ENCODE results near the gene LRRC2. TPM values are rescaled to one million over a fixed set of nuclear protein-coding genes. Genes with fewer than 3 reads are reported as not detected.

Gene LRRC2
- total RNA-seq, 6 experiments from 2014 or later = 0.19 to 0.56 (median 0.37) TPM

GRCh38 chr3:46466871-46467403 is 99.2 kb downstream of the LRRC2 start:
- Mint-ChIP-seq H3K27me3 (ENCODE audit: insufficient read depth) (peaks cover 53% of the 10 kb centered on the region), H3K36me3 (ENCODE audit: low read depth) (no peaks in the 10 kb centered on the region), H3K9me3 (no peaks in the 10 kb centered on the region; the same call in 1 of the 2 replicates), H3K4me3 (no peak overlapping the region), H3K4me1 (ENCODE audit: low read depth) (peaks cover 15% of the 10 kb centered on the region), H3K27ac (no peak overlapping the region)
- no peak for DNase-seq
- no peak for TF ChIP-seq CTCF (IDR thresholded peaks at IDR 0.05)

DNA sequence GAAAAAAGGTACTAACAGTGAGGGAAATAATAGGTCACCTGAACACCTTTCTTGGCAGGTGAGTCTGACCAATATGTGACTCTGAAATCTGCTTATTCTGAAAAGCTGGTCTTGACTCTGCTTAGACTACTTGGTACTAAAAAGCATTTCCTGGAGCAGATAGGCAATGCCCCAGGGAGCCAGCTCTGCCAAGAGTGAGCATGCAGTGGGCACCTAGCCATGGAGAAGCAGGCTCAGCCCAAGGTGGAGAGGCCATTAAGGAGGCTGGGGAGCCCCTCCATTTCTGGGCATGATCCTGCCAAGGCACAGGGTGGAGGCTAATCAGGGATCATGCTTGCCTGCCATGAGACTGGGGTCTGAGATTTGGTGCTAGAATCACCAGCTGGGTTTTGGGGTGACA is 99.8 kb downstream of the LRRC2 start:
- Mint-ChIP-seq H3K27ac (no peak overlapping the region), H3K27me3 (ENCODE audit: insufficient read depth) (peaks cover 53% of the 10 kb centered on the region), H3K9me3 (no peaks in the 10 kb centered on the region; the same call in 1 of the 2 replicates), H3K4me3 (no peak overlapping the region), H3K36me3 (ENCODE audit: low read depth) (no peaks in the 10 kb centered on the region), H3K4me1 (ENCODE audit: low read depth) (peaks cover 18% of the 10 kb centered on the region)
- no peak for TF ChIP-seq CTCF (IDR thresholded peaks at IDR 0.05)
- DNase-seq = no peak

Other genes starting within 250 kb of the LRRC2 start
- not detected for gene CCR2, start 212.2 kb downstream of the LRRC2 start, total RNA-seq (2021; fragmentation: NEBNext Ultra II Directional; extraction: Animal tissue kit (Norgen Biotek cat#: 25700))
- gene CCR5, start 195.4 kb downstream of the LRRC2 start, total RNA-seq (2021; fragmentation: NEBNext Ultra II Directional; extraction: Animal tissue kit (Norgen Biotek cat#: 25700)) = not detected
- gene CCRL2, start 159.0 kb downstream of the LRRC2 start, total RNA-seq (2021; fragmentation: NEBNext Ultra II Directional; extraction: Animal tissue kit (Norgen Biotek cat#: 25700)) = under 1 TPM in 2 of 6 experiments, not detected in 4; 0.12 to 0.21 TPM
- gene LTF, start 101.4 kb downstream of the LRRC2 start, total RNA-seq (2021; fragmentation: NEBNext Ultra II Directional; extraction: Animal tissue kit (Norgen Biotek cat#: 25700)) = under 1 TPM in 1 of 6 experiments, not detected in 5; 0.40 TPM
- not detected for gene RTP3, start 68.3 kb downstream of the LRRC2 start, total RNA-seq (2021; fragmentation: NEBNext Ultra II Directional; extraction: Animal tissue kit (Norgen Biotek cat#: 25700))
- not detected for gene FAM240A, start 46.2 kb upstream of the LRRC2 start, total RNA-seq (2021; fragmentation: NEBNext Ultra II Directional; extraction: Animal tissue kit (Norgen Biotek cat#: 25700))
- 1 to 10 TPM; 1.7 to 3.9 (median 2.4) TPM for gene ALS2CL, start 127.4 kb upstream of the LRRC2 start, total RNA-seq (2021; fragmentation: NEBNext Ultra II Directional; extraction: Animal tissue kit (Norgen Biotek cat#: 25700))
- gene TMIE, start 135.1 kb upstream of the LRRC2 start, total RNA-seq (2021; fragmentation: NEBNext Ultra II Directional; extraction: Animal tissue kit (Norgen Biotek cat#: 25700)) = not detected
- not detected for gene PRSS50, start 151.6 kb upstream of the LRRC2 start, total RNA-seq (2021; fragmentation: NEBNext Ultra II Directional; extraction: Animal tissue kit (Norgen Biotek cat#: 25700))

All from HFFc6 (cell line).